ENCODE data around the gene HM13. TPM values are rescaled to one million over a fixed set of nuclear protein-coding genes. Genes with fewer than 3 reads are reported as not detected.

The HM13 gene
- total and polyA plus RNA-seq, 2 of the 13 experiments (the other 11 are each of a cell fraction or from before 2014, with no cell fraction given) = 118 to 243 TPM

- TF ChIP-seq DBP (CRISPR knock-in tag; IDR thresholded peaks at IDR 0.05; ENCODE audit: not compliant biosample characterization) = peak; percentile 79
- TF ChIP-seq LBX2 (CRISPR knock-in tag; IDR thresholded peaks at IDR 0.05; ENCODE audit: borderline replicate concordance) = 0 out of 2 replicates have a peak, but pooled peaks have one; percentile 16
- TF ChIP-seq MTERF4 (CRISPR knock-in tag; IDR thresholded peaks at IDR 0.05) = 0 out of 2 replicates have a peak, but pooled peaks have one; percentile 44
- TF ChIP-seq ZNF567 (CRISPR knock-in tag; IDR thresholded peaks at IDR 0.05; ENCODE audit: borderline replicate concordance) = 0 out of 2 replicates have a peak, but pooled peaks have one; percentile 17
- peak; percentile 90 for TF ChIP-seq AKAP8 (CRISPR knock-in tag; IDR thresholded peaks at IDR 0.05)
- peak; percentile 68; the same call in 1 of the 2 replicates for TF ChIP-seq ZNF501 (CRISPR knock-in tag; IDR thresholded peaks at IDR 0.05)
- TF ChIP-seq KLF11 (CRISPR knock-in tag; IDR thresholded peaks at IDR 0.05) = 0 out of 2 replicates have a peak, but pooled peaks have one; percentile 4
- peak; percentile 74; the same call in 1 of the 2 replicates for TF ChIP-seq ZBTB34 (CRISPR knock-in tag; IDR thresholded peaks at IDR 0.05)
- peak; percentile 55; the same call in 1 of the 2 replicates for TF ChIP-seq MED1 (CRISPR knock-in tag; IDR thresholded peaks at IDR 0.05)
- TF ChIP-seq MYC (CRISPR knock-in tag; IDR thresholded peaks at IDR 0.05; ENCODE audit: borderline replicate concordance) = peak; percentile 56
- no peak for TF ChIP-seq AGO1 (IDR thresholded peaks at IDR 0.05; ENCODE audit: low read depth, low read length, poor library complexity, severe bottlenecking)
- TF ChIP-seq ZNF556 (CRISPR knock-in tag; IDR thresholded peaks at IDR 0.05; ENCODE audit: borderline replicate concordance) = no peak; the same call in 1 of the 2 replicates
- TF ChIP-seq HOXD1 (CRISPR knock-in tag; IDR thresholded peaks at IDR 0.05) = peak; percentile 67; the same call in 1 of the 2 replicates
- no peak for TF ChIP-seq DR1 (CRISPR knock-in tag; IDR thresholded peaks at IDR 0.05)
- 0 out of 2 replicates have a peak, but pooled peaks have one; percentile 56 for TF ChIP-seq ISX (CRISPR knock-in tag; conservative IDR thresholded peaks at IDR 0.05)
- TF ChIP-seq HNF1A (IDR thresholded peaks at IDR 0.05; ENCODE audit: low read depth) = no peak
- TF ChIP-seq HNF1A (CRISPR knock-in tag; IDR thresholded peaks at IDR 0.05; ENCODE audit: borderline replicate concordance) = peak; percentile 11; the same call in 1 of the 2 replicates
- no peak for TF ChIP-seq RBAK (CRISPR knock-in tag; IDR thresholded peaks at IDR 0.05)
Observed at GRCh38 chr20:31569163-31570020, 55.1 kb downstream of the HM13 start (continued).

Data from HepG2 (cell line).